BLaER1 treated with 17β-estradiol and CSF1 and Interleukin-3, amounts not matched to agents 10 nM and 100 nM (cell line): ENCODE results near the gene ATCAY.
"Not testable (repeated sequence)": the region's sequence is repeated elsewhere in the genome, so short reads cannot be mapped to it uniquely, and the experiment has no call there.

Experiments
- H3K27ac ChIP-seq, 11 experiments: shearing (Covaris generic); formaldehyde crosslinking; 2 replicates each; pipeline ENCODE4 v1.8.1; 2022
- H3K27me3 ChIP-seq, 11 experiments: shearing (Covaris generic); formaldehyde crosslinking; 2 replicates each; pipeline ENCODE4 v1.8.1; 2022
- H3K36me3 ChIP-seq, 11 experiments: shearing (Covaris generic); formaldehyde crosslinking; 2 replicates each; pipeline ENCODE4 v1.8.1; 2022
- H3K4me1 ChIP-seq, 10 experiments: shearing (Covaris generic); formaldehyde crosslinking; 2 replicates each; pipeline ENCODE4 v1.8.1; 2022
- H3K4me2 ChIP-seq, 11 experiments: shearing (Covaris generic); formaldehyde crosslinking; 2 replicates each; pipeline ENCODE4 v1.8.1; 2022
- H3K4me3 ChIP-seq, 10 experiments: shearing (Covaris generic); formaldehyde crosslinking; 2 replicates each; pipeline ENCODE4 v1.8.1; 2022
- H3K9ac ChIP-seq, 11 experiments: shearing (Covaris generic); formaldehyde crosslinking; 2 replicates each; pipeline ENCODE4 v1.8.1; 2022
- H3K9me3 ChIP-seq, 11 experiments: shearing (Covaris generic); formaldehyde crosslinking; replicated peaks in 1 of 11; 2 replicates each; pipeline ENCODE4 v1.8.1; 2022
- H4K20me1 ChIP-seq, 11 experiments: shearing (Covaris generic); formaldehyde crosslinking; 2 replicates each; pipeline ENCODE4 v1.8.1; 2022
- Cebpa-rat ChIP-seq, 11 experiments: shearing (Covaris generic); IDR thresholded peaks; 2 replicates each; pipeline ENCODE4 v1.8.1; 2022

Gene ATCAY

GRCh38 chr19:3949294-3949693 is 68.8 kb downstream of the ATCAY start:
- Histone ChIP-seq H3K4me2 (no peak overlapping the region), H3K9ac (no peak overlapping the region), H3K4me1 (peaks cover 28 to 62% (median 40%) of the 10 kb centered on the region in 10 experiments), H3K9me3 (no peaks in the 10 kb centered on the region), H3K36me3 (no peaks in the 10 kb centered on the region), H3K27me3 (no peaks in the 10 kb centered on the region), H4K20me1 (peaks cover 0 to 5% (median 0%) of the 10 kb centered on the region in 11 experiments; a peak in 3 of 22 replicates), H3K27ac (no peak overlapping the region), H3K4me3 (no peak overlapping the region)
- TF ChIP-seq Cebpa-rat (IDR thresholded peaks at IDR 0.05) = no peak

DNA sequence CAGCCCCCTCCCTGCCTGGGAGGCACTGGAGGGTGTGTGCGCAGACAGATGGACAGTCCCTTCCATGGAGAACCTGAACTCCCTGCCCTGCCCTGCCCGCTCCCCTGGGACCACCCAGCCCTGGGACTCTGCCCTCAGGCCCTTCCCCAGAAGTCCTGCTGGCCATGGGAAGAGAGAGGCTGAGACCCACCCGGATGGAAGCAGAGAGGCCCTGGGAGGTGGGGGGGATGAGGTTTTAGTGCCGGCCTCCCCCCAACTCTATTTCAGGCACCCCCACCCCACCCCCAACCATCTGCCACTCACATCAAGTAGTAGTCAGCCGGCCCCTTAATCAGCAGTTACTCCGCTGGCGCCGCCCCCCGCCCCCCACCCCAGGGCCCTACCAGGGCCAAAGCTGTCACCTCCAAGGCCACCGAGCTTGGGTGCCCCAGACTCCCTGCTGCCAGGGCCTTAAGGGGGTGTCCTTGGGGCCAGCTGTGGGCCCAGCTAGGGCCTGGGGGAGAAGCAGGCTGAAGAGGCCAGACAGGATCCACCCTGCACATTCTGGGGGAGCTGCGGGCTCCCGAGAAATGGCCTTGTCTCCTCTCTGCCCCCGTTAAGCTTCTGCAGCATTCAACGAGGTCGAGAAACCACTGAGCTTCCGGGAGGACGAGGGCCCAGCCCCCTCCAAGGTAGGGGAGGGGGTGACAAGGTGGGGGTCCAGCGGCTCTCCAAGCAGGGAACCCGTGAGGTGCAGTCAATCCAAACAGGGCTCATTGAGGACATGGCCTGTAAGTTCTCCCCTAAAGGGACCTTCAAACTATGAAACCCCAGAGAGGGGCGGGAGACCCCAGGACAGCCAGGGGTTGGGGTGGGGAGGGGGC is 69.7 kb downstream of the ATCAY start:
- peaks cover 26 to 54% (median 36%) of the 10 kb centered on the region in 10 experiments for H3K4me1 ChIP-seq
- peak overlapping the region in 8 of 11 experiments; percentile 33 to 68 (median 61); a peak in 15 of 22 replicates for H3K27ac ChIP-seq
- H3K36me3 ChIP-seq = peaks cover 0 to 6% (median 0%) of the 10 kb centered on the region in 11 experiments; a peak in 1 of 22 replicates
- H3K27me3 ChIP-seq = no peaks in the 10 kb centered on the region
- H3K4me3 ChIP-seq = peak overlapping the region in 3 of 10 experiments; percentile 25 to 44 (median 26); a peak in 1 of 20 replicates
- TF ChIP-seq Cebpa-rat (IDR thresholded peaks at IDR 0.05) = no peak
- H4K20me1 ChIP-seq = peaks cover 0 to 6% (median 0%) of the 10 kb centered on the region in 11 experiments; a peak in 3 of 22 replicates
- H3K9ac ChIP-seq = peak overlapping the region in 10 of 11 experiments; percentile 48 to 77 (median 66); a peak in 18 of 22 replicates
- H3K4me2 ChIP-seq = peak overlapping the region; percentile 60 to 93 (median 87)
- H3K9me3 ChIP-seq = no peaks in the 10 kb centered on the region

DNA sequence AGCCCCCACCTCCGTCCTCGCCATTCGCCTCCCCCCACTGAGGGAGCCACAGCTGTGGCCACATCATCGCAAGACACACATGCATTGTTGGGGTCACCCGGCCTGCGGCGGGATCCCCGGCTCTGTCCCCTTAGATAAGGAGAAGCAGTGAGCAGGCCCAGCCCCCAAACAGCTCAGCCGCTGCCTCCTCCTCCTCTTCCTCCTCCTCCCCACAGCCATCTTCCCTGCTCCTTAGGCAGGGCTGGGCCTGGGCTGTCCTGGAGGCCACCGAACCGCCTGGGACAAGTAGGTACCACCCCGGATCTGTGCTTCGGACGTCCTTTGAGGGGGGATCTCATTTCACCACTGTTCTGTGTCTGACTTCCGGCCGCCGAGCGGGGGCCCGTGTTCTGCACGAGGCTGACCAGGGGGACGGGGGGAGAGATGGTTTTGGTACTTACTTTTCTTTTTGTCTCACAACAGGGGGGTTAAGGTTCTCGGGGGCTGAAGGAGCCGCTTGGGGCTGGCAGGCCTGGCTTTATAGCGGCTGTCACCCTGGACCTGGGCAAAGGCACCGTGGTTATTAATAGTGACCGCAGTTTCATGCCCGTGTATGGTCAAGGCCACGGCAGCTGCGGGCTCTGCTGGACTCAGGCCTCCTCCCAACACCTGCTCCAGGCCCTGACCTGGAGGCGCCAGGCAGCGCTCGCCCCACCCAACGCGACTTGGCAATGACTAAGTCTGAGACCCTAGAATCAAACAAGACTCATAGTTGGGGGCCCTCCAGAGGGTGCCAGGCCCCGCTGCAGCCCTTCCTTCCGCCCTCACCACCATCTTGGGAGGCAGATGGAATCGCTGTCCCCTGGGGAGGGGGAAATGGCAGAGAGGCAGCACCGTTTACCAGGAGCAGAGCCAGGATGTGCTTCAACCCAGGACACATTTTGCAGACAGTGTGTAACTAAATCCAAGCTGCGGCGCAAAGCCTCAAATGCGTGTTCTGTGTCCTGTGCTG is 70.7 kb downstream of the ATCAY start:
- Histone ChIP-seq H3K4me1 (peaks cover 26 to 44% (median 36%) of the 10 kb centered on the region in 10 experiments), H3K27me3 (no peaks in the 10 kb centered on the region), H3K4me2 (peak overlapping the region; percentile 73 to 93 (median 88)), H3K9me3 (no peaks in the 10 kb centered on the region), H3K4me3 (peak overlapping the region in 9 of 10 experiments; percentile 25 to 51 (median 44); a peak in 16 of 20 replicates), H3K9ac (peak overlapping the region; percentile 57 to 77 (median 69)), H3K27ac (peak overlapping the region; percentile 9 to 73 (median 64); a peak in 20 of 22 replicates), H3K36me3 (peaks cover 4 to 16% (median 8%) of the 10 kb centered on the region in 11 experiments; a peak in 18 of 22 replicates), H4K20me1 (peaks cover 0 to 15% (median 0%) of the 10 kb centered on the region in 11 experiments; a peak in 5 of 22 replicates)
- no peak for TF ChIP-seq Cebpa-rat (IDR thresholded peaks at IDR 0.05)

DNA sequence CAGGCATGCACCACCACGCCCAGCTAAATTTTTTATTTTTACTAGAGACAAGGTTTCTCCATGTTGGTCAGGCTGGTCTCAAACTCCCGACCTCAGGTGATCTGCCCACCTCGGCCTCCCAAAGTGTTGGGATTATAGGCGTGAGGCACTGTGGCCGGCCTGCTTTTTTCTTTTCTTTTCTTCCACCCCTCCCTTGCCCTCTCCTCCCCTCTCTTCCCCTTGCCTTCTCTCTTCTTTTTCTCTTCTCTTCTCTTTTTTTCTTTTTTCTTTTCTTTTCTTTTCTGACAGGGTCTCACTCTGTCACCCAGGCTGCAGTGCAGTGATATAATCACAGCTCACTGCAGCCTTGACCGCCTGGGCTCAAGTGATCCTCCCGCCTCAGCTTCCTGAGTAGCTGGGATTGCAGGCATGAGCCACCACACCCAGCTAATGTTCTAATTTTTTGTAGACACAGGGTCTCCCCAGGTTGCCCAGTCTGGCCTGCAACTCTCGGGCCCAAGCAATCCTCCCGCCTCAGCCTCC is 72.3 kb downstream of the ATCAY start:
- Histone ChIP-seq H3K9ac (peak overlapping the region in 1 of 11 experiments; percentile 14; a peak in 1 of 22 replicates), H3K4me1 (peaks cover 26 to 42% (median 36%) of the 10 kb centered on the region in 10 experiments), H4K20me1 (peaks cover 0 to 26% (median 6%) of the 10 kb centered on the region in 11 experiments; a peak in 12 of 22 replicates), H3K36me3 (peaks cover 11 to 30% (median 21%) of the 10 kb centered on the region in 11 experiments), H3K4me2 (peak overlapping the region in 5 of 11 experiments; percentile 13 to 82 (median 18); a peak in 7 of 22 replicates)
- not testable (repeated sequence) for H3K4me3 ChIP-seq, H3K27me3 ChIP-seq, H3K27ac ChIP-seq, H3K9me3 ChIP-seq

- peaks cover 24 to 43% (median 34%) of the 10 kb centered on the region in 11 experiments for H3K36me3 ChIP-seq
- no peak overlapping the region for H3K9ac ChIP-seq
- H3K27ac ChIP-seq = no peak overlapping the region
Observed at GRCh38 chr19:3954107-3954506, 73.6 kb downstream of the ATCAY start.

DNA sequence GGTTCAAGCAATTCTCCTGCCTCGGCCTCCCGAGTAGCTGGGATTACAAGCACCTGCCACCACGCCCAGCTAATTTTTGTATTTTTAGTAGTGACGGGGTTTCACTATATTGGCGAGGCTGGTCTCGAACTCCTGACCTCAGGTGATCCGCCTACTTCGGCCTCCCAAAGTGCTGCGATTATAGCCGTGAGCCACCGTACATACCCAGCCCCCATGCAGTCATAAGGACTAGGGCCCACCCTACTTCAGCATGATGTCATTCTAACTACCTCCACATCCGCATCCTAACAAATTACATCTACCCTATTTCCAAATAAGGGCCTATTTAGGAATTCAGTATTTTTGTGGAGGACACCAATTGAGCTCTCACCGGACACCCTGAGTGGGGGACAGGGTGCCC is 74.8 kb downstream of the ATCAY start:
- Histone ChIP-seq H3K4me1 (peaks cover 21 to 32% (median 30%) of the 10 kb centered on the region in 10 experiments), H3K36me3 (peaks cover 36 to 55% (median 45%) of the 10 kb centered on the region in 11 experiments), H4K20me1 (peaks cover 0 to 50% (median 16%) of the 10 kb centered on the region in 11 experiments; a peak in 13 of 22 replicates)
- not testable (repeated sequence) for H3K27ac ChIP-seq, H3K27me3 ChIP-seq, H3K4me3 ChIP-seq, H3K9me3 ChIP-seq, H3K9ac ChIP-seq, H3K4me2 ChIP-seq

More at GRCh38 chr19:3954107-3954506, 73.6 kb downstream of the ATCAY start:
- peaks cover 0 to 39% (median 15%) of the 10 kb centered on the region in 11 experiments; a peak in 13 of 22 replicates for H4K20me1 ChIP-seq
- H3K27me3 ChIP-seq = no peaks in the 10 kb centered on the region
- H3K4me3 ChIP-seq = no peak overlapping the region
- peaks cover 26 to 42% (median 37%) of the 10 kb centered on the region in 10 experiments for H3K4me1 ChIP-seq
- TF ChIP-seq Cebpa-rat (IDR thresholded peaks at IDR 0.05) = no peak
- no peaks in the 10 kb centered on the region for H3K9me3 ChIP-seq
- no peak overlapping the region for H3K4me2 ChIP-seq

DNA sequence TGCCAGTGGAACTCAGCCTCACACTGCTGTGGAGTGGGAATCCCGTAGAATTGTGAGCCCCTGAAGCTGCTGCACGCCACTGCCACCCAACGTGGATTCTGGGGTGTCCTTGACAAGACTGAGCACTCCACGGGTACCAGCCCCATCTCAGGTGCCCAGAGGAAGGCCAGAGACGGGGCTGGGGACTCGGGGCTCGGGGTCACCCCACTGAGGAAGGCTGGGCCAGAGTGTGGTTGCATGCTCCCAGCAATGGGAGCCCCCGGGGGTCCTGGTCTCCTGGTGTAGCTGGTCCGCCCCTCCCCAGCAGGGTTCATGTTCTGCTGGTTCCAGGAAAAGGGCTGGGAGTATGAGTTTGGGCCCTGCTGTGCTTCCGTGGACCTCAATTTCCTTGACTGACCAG is 75.2 kb downstream of the ATCAY start:
- no peak overlapping the region for H3K4me3 ChIP-seq
- H3K27ac ChIP-seq = no peak overlapping the region
- H4K20me1 ChIP-seq = peaks cover 0 to 55% (median 17%) of the 10 kb centered on the region in 11 experiments; a peak in 13 of 22 replicates
- H3K27me3 ChIP-seq = no peaks in the 10 kb centered on the region
- H3K9me3 ChIP-seq = no peaks in the 10 kb centered on the region
- H3K4me2 ChIP-seq = no peak overlapping the region
- TF ChIP-seq Cebpa-rat (IDR thresholded peaks at IDR 0.05) = no peak
- peaks cover 17 to 28% (median 26%) of the 10 kb centered on the region in 10 experiments for H3K4me1 ChIP-seq
- H3K9ac ChIP-seq = no peak overlapping the region
- H3K36me3 ChIP-seq = peaks cover 40 to 59% (median 49%) of the 10 kb centered on the region in 11 experiments
